B cell (primary cell): Measurements from ENCODE around the gene FANCM. TPM values are rescaled to one million over a fixed set of nuclear protein-coding genes. Genes with fewer than 3 reads are reported as not detected.

Experiments used
- ATAC-seq: fragments of 200-7000 bp; cut with Tn5 transposase; one replicate; pipeline ENCODE4 v1.10.0; 2021; ENCODE audit warnings: low read depth, mild to moderate bottlenecking, moderate number of reproducible peaks, moderate library complexity
- CTCF ChIA-PET: fragments of 350-600 bp; sonication (Branson Sonifier 250); formaldehyde crosslinking; loops from one replicate; lab custom pipeline; 2021; ENCODE audit warnings: antibody characterized with exemption, inconsistent platforms; lab: Charles Lee
- POLR2A ChIA-PET: fragments of 350-600 bp; sonication (Branson Sonifier 250); formaldehyde crosslinking; loops from one replicate; lab custom pipeline; 2021; ENCODE audit warnings: antibody characterized with exemption; lab: Charles Lee
- DNase-seq: peaks from one replicate; pipeline ENCODE4 v3.0.0; 2013
- H2AFZ ChIP-seq: 2 replicates; pipeline ENCODE4 v1.6.1; 2012; ENCODE audit warnings: mild to moderate bottlenecking, low read depth, low read length; ENCODE audit not compliant: insufficient read depth, poor library complexity, severe bottlenecking
- H3K27ac ChIP-seq, 2 donors: 1 replicate in 1 of 2; 2 replicates in 1 of 2; pipeline ENCODE4 v1.5.1; 2012 to 2013; ENCODE audit warnings: low read length in 2 of 2, mild to moderate bottlenecking in 2 of 2, moderate library complexity in 1 of 2
- H3K27me3 ChIP-seq, 4 experiments: fragments of 200-600 bp in 1 of 4; sonication (generic) in 1 of 4; replicated peaks in 1 of 4; 1 replicate in 2 of 4; 2 replicates in 2 of 4; pipeline versions ENCODE4 v1.6.1 to v1.7.0; 2013 to 2016; ENCODE audit warnings: low read length in 3 of 4, mild to moderate bottlenecking in 2 of 4, mixed read lengths in 1 of 4, moderate library complexity in 1 of 4; ENCODE audit not compliant: insufficient read depth in 4 of 4, control insufficient read depth in 3 of 4; ENCODE audit errors: control extremely low read depth in 1 of 4
- H3K36me3 ChIP-seq, 2 experiments: replicated peaks in 1 of 2; 1 replicate in 1 of 2; 2 replicates in 1 of 2; pipeline versions ENCODE4 v1.6.1 to v1.7.1; 2013; ENCODE audit warnings: low read length in 1 of 2; ENCODE audit not compliant: insufficient read depth in 2 of 2, control insufficient read depth in 1 of 2; ENCODE audit errors: control extremely low read depth in 1 of 2, extremely low read depth in 1 of 2
- H3K4me1 ChIP-seq, 2 donors: fragments of 200-600 bp in 1 of 2; sonication (generic) in 1 of 2; 1 replicate in 1 of 2; 2 replicates in 1 of 2; pipeline versions ENCODE4 v1.5.1 to v1.6.1; 2013 to 2017; ENCODE audit warnings: low read length in 2 of 2; ENCODE audit not compliant: control insufficient read depth in 2 of 2, insufficient read depth in 2 of 2
- H3K4me2 ChIP-seq: replicated peaks from 2 replicates; pipeline ENCODE3; 2012; ENCODE audit warnings: mild to moderate bottlenecking, low read depth, low read length; ENCODE audit not compliant: poor library complexity, severe bottlenecking
- H3K4me3 ChIP-seq, 5 experiments: fragments of 200-600 bp in 1 of 5; sonication (generic) in 1 of 5; 1 replicate in 3 of 5; 2 replicates in 2 of 5; pipeline versions ENCODE4 v1.5.1 to v1.7.0; 2011 to 2016; ENCODE audit warnings: low read length in 4 of 5, mild to moderate bottlenecking in 4 of 5, low read depth in 2 of 5, control low read depth in 1 of 5, moderate library complexity in 1 of 5; ENCODE audit not compliant: insufficient read depth in 1 of 5; ENCODE audit errors: control extremely low read depth in 1 of 5, extremely low read depth in 1 of 5
- H3K79me2 ChIP-seq: fragments of 200-600 bp; sonication (generic); one replicate; pipeline ENCODE4 v1.6.0; 2016; ENCODE audit warnings: low read length; ENCODE audit not compliant: control insufficient read depth, insufficient read depth
- H3K9ac ChIP-seq: fragments of 200-600 bp; sonication (generic); 2 replicates; pipeline ENCODE4 v1.6.1; 2017; ENCODE audit warnings: mild to moderate bottlenecking, low read length, moderate library complexity
- H3K9me3 ChIP-seq, 3 donors: one replicate each; pipeline versions ENCODE4 v1.6.1 to v1.7.1; 2013; ENCODE audit warnings: low read length in 2 of 3; ENCODE audit not compliant: control insufficient read depth in 2 of 3, insufficient read depth in 1 of 3; ENCODE audit errors: control extremely low read depth in 1 of 3
- H4K20me1 ChIP-seq: 2 replicates; pipeline ENCODE4 v1.6.0; 2012; ENCODE audit warnings: mild to moderate bottlenecking, low read length; ENCODE audit not compliant: insufficient read depth, control insufficient read depth, poor library complexity, severe bottlenecking
- H3K27ac Mint-ChIP-seq: one replicate; pipeline ENCODE4 v1.8.0; 2021; ENCODE audit warnings: mixed read lengths
- H3K27me3 Mint-ChIP-seq: one replicate; pipeline ENCODE4 v1.8.0; 2021; ENCODE audit warnings: mixed read lengths
- H3K4me1 Mint-ChIP-seq: one replicate; pipeline ENCODE4 v1.8.0; 2021; ENCODE audit warnings: mixed read lengths
- H3K4me3 Mint-ChIP-seq: one replicate; pipeline ENCODE4 v1.8.0; 2021; ENCODE audit warnings: mixed read lengths
- H3K9me3 Mint-ChIP-seq: one replicate; pipeline ENCODE4 v1.8.0; 2022; ENCODE audit warnings: mixed read lengths; ENCODE audit not compliant: insufficient read depth
- CTCF ChIP-seq: fragments of 200-600 bp; IDR thresholded peaks from one replicate; pipeline ENCODE4 v1.8.0; 2022; ENCODE audit warnings: antibody characterized with exemption, mild to moderate bottlenecking
- EZH2 ChIP-seq: IDR thresholded peaks from 2 replicates; pipeline ENCODE4 v1.6.1; 2012; ENCODE audit warnings: borderline replicate concordance, low read depth, mild to moderate bottlenecking, moderate library complexity, low read length; ENCODE audit not compliant: insufficient read depth, poor library complexity, severe bottlenecking
- WGBS: methylation state at CpG from one replicate; pipeline ENCODE4 v1.1.5; 2013; ENCODE audit warnings: missing lambda C conversion rate; ENCODE audit not compliant: insufficient coverage; 5-methylcytosine and 5-hydroxymethylcytosine counted together
- intact Hi-C: fragments of 100-400 bp; cut with micrococcal nuclease; formaldehyde crosslinking; loops from one replicate; pipeline ENCODE4 v1.10.0; 2022
- polyA plus RNA-seq: library from polyadenylated mRNA; depleted of rRNA; stranded (reverse); fragments of >200 nt; gene quantifications from 2 replicates; pipeline ENCODE4 v1.2.3, GENCODE V29; 2012
- total RNA-seq, 2 donors: library from RNA; stranded (reverse); fragments of 120-200 nt in 1 of 2; gene quantifications; 1 replicate in 1 of 2; 2 replicates in 1 of 2; pipeline versions ENCODE4 v1.2.3 to v1.2.4, GENCODE V29; 2013 to 2022

Gene FANCM
- total and polyA plus RNA-seq, 2 donors (not counting 1 experiment from before 2014, with no cell fraction given), result 3.0 to 15.5 TPM

GRCh38 chr14:45134051-45134958 is 1.4 kb upstream of the FANCM start, which contains the start of gene FKBP3:
TSS of gene FKBP3 (minus strand) at chr14:45134481. CDS start at chr14:45134456, 25 bp downstream.
- H3K4me2 ChIP-seq, result peak within 1 kb of the TSS; percentile 93
- Mint-ChIP-seq H3K4me1 (peaks cover 41% of the 10 kb centered on the region), H3K9me3 (no peaks in the 10 kb centered on the region), H3K27me3 (no peaks in the 10 kb centered on the region), H3K27ac (peak within 1 kb of the TSS; percentile 99), H3K4me3 (peak within 1 kb of the TSS; percentile 94)
- ATAC-seq (peak; percentile 93), DNase-seq (peak; percentile 98)
- peak within 1 kb of the TSS; percentile 97 for H3K9ac ChIP-seq
- intact Hi-C loops, result loop anchor here (1.0 to 5.0 kb wide), 5 partner anchors 37 to 237 kb away; partner anchors contain the start of genes MIS18BP1, PRPF39 and TOGARAM1
- no peaks in the 10 kb centered on the region for H4K20me1 ChIP-seq
- ChIA-PET CTCF (interaction anchor here (0.6 to 1.9 kb wide), 8 partner anchors 49 to 220 kb away, joined by 3 to 8 read pairs (median 3); partner anchors contain the start of genes KLHL28, MIS18BP1 and TOGARAM1), POLR2A (interaction anchor here (0.7 to 3.0 kb wide), 4 partner anchors 114 to 172 kb away, joined by 3 to 15 read pairs (median 6); partner anchors contain the start of genes KLHL28, MIS18BP1 and TOGARAM1)
- TF ChIP-seq EZH2, result no peak
- TF ChIP-seq CTCF, result no peak
- H3K79me2 ChIP-seq, result peaks cover 53% of the 10 kb centered on the region
- H3K27me3 ChIP-seq, result no peaks in the 10 kb centered on the region
- no peaks in the 10 kb centered on the region for H3K36me3 ChIP-seq
- peak within 1 kb of the TSS; percentile 99 for H2AFZ ChIP-seq
- H3K4me3 ChIP-seq, result peak within 1 kb of the TSS; percentile 79 to 99 (median 90)
- peak within 1 kb of the TSS; percentile 85 to 91 for H3K27ac ChIP-seq
- peaks cover 23 to 27% of the 10 kb centered on the region in 2 donors for H3K4me1 ChIP-seq
- WGBS, result 0% methylated on average over 53 of the region's 53 CpGs
- no peaks in the 10 kb centered on the region for H3K9me3 ChIP-seq
